K562 (cell line): ENCODE results near the gene AIFM3. TPM values are rescaled to one million over a fixed set of nuclear protein-coding genes. Genes with fewer than 3 reads are reported as not detected.
A peak's percentile ranks its signal among the peaks of the same experiment; 100 is the strongest.

ENCODE experiments used
- ATF7 ChIP-seq: fragments of 450-650 bp; IDR thresholded peaks from 2 replicates; pipeline ENCODE4 v1.7.1; 2014; ENCODE audit warnings: mild to moderate bottlenecking, moderate library complexity
- CBFA2T3 ChIP-seq: fragments of 450-650 bp; IDR thresholded peaks from 2 replicates; pipeline ENCODE4 v1.6.1; 2017
- HMGXB4 ChIP-seq: sonication (generic); formaldehyde crosslinking; IDR thresholded peaks from 2 replicates; pipeline ENCODE4 v1.8.1; 2023; ENCODE audit warnings: mild to moderate bottlenecking, missing genetic modification reagents
- HNRNPLL ChIP-seq: fragments of 200-400 bp; formaldehyde crosslinking; IDR thresholded peaks from 2 replicates; pipeline ENCODE4 v1.6.1; 2017; ENCODE audit warnings: low read length, low read depth, mild to moderate bottlenecking; ENCODE audit not compliant: poor library complexity, severe bottlenecking
- MCM5 ChIP-seq: fragments of 450-650 bp; IDR thresholded peaks from 2 replicates; pipeline ENCODE4 v1.6.1; 2016; ENCODE audit warnings: low read depth
- MITF ChIP-seq: IDR thresholded peaks from 2 replicates; pipeline ENCODE4 v1.6.1; 2014; ENCODE audit warnings: antibody characterized with exemption
- MLX ChIP-seq, 2 experiments: fragments of 450-650 bp in 1 of 2; sonication (generic) in 1 of 2; formaldehyde crosslinking; conservative IDR thresholded peaks; 2 replicates each; pipeline versions ENCODE4 v1.4.0 to v1.8.1; 2020 to 2022; ENCODE audit warnings: mild to moderate bottlenecking in 1 of 2, missing genetic modification reagents in 1 of 2
- POLR2AphosphoS5 ChIP-seq: IDR thresholded peaks from 2 replicates; pipeline ENCODE4 v1.6.1; 2011; ENCODE audit warnings: mild to moderate bottlenecking, low read depth, low read length, moderate library complexity; ENCODE audit not compliant: control insufficient read depth, insufficient read depth
- ZBTB43 ChIP-seq: sonication (generic); formaldehyde crosslinking; IDR thresholded peaks from 2 replicates; pipeline ENCODE4 v1.8.0; 2023; ENCODE audit warnings: mild to moderate bottlenecking, missing genetic modification reagents
- ZNF280A ChIP-seq: fragments of 450-650 bp; IDR thresholded peaks from 2 replicates; pipeline ENCODE4 v1.6.1; 2018; ENCODE audit warnings: mild to moderate bottlenecking, low read depth; ENCODE audit not compliant: partially characterized antibody
- ZNF318 ChIP-seq, 2 experiments: fragments of 450-650 bp; IDR thresholded peaks; 2 replicates each; pipeline ENCODE4 v1.6.1; 2016; ENCODE audit warnings: mild to moderate bottlenecking in 2 of 2, borderline replicate concordance in 1 of 2, low read depth in 1 of 2, moderate library complexity in 1 of 2
- polyA plus RNA-seq, 8 experiments: library from polyadenylated mRNA; depleted of rRNA in 4 of 8; stranded (reverse) in 5 of 8; unstranded in 3 of 8; fragments of >200 nt; fragmentation: Nextera tagmentation in 2 of 8; fragmentation: Illumina TruSeq in 1 of 8; extraction: Ambion mirVana in 2 of 8; extraction: Trizol in 1 of 8; gene quantifications; 2 replicates each; pipeline versions ENCODE4 v1.2.1 to v1.2.3, GENCODE V29; 2011 to 2014; ENCODE audit warnings: inconsistent platforms in 1 of 8, missing spikeins in 1 of 8
- total RNA-seq, 7 experiments: library from RNA; depleted of rRNA in 6 of 7; stranded (reverse); fragments of >200 nt in 6 of 7; fragmentation: Illumina TruSeq in 2 of 7; extraction: Trizol in 2 of 7; gene quantifications; 2 replicates each; pipeline versions ENCODE4 v1.2.1 to v1.2.3, GENCODE V29; 2011 to 2021; ENCODE audit warnings: low replicate concordance in 1 of 7

AIFM3 gene
- total and polyA plus RNA-seq, 9 of the 15 experiments (the other 6 are each of a cell fraction or from before 2014, with no cell fraction given): 0.03 to 0.20 (median 0.07) TPM; not detected in 1

GRCh38 chr22:20979940-20980453 is 12.9 kb downstream of the AIFM3 start (continued):
- TF ChIP-seq MITF (no peak), HNRNPLL (peak; percentile 10), ATF7 (no peak), ZNF318 (IDR thresholded peaks at IDR 0.05; ENCODE audit: borderline replicate concordance in 1 of 2, low read depth in 1 of 2) (no peak), ZNF280A (no peak), HMGXB4 (0 out of 2 replicates have a peak, but pooled peaks have one; percentile 22), ZBTB43 (CRISPR knock-in tag) (no peak), POLR2AphosphoS5 (no peak), MCM5 (no peak), CBFA2T3 (no peak), MLX (CRISPR knock-in tag; conservative IDR thresholded peaks at IDR 0.05) (0 out of 4 replicates have a peak, but pooled peaks of 1 of the 2 experiments have one; percentile 11)
